Loucy (cell line): ENCODE measurements around the gene TMTC2.

Experiments
- H2AFZ ChIP-seq: fragments of 200-600 bp; sonication (generic); 2 replicates; pipeline ENCODE4 v1.6.0; 2016; ENCODE audit warnings: antibody characterized with exemption, mild to moderate bottlenecking, low read length, moderate library complexity
- H3F3A ChIP-seq: fragments of 200-600 bp; 2 replicates; pipeline ENCODE4 v1.6.0; 2016; ENCODE audit warnings: antibody characterized with exemption, low read depth, mild to moderate bottlenecking
- H3K27me3 ChIP-seq: fragments of 200-600 bp; sonication (generic); 2 replicates; pipeline ENCODE4 v1.6.1; 2014; ENCODE audit warnings: low read length, mild to moderate bottlenecking; ENCODE audit not compliant: insufficient read depth, poor library complexity, severe bottlenecking
- H3K36me3 ChIP-seq: fragments of 200-600 bp; sonication (generic); 2 replicates; pipeline ENCODE4 v1.6.1; 2016; ENCODE audit warnings: low read length; ENCODE audit not compliant: insufficient read depth
- H3K4me1 ChIP-seq: fragments of 200-600 bp; sonication (generic); 2 replicates; pipeline ENCODE4 v1.5.1; 2014; ENCODE audit warnings: low read length, mild to moderate bottlenecking; ENCODE audit not compliant: insufficient read depth, poor library complexity, severe bottlenecking
- H3K4me2 ChIP-seq: fragments of 200-600 bp; sonication (generic); 2 replicates; pipeline ENCODE4 v1.6.0; 2014; ENCODE audit warnings: antibody characterized with exemption, low read length, low read depth, mild to moderate bottlenecking; ENCODE audit not compliant: poor library complexity, severe bottlenecking
- H3K4me3 ChIP-seq: fragments of 200-600 bp; sonication (generic); 2 replicates; pipeline ENCODE4 v1.5.1; 2014; ENCODE audit warnings: low read length, mild to moderate bottlenecking, mixed read lengths; ENCODE audit not compliant: poor library complexity, severe bottlenecking
- H3K79me2 ChIP-seq: fragments of 200-600 bp; sonication (generic); 2 replicates; pipeline ENCODE4 v1.6.1; 2014; ENCODE audit warnings: low read length; ENCODE audit not compliant: insufficient read depth
- H3K9ac ChIP-seq: fragments of 200-600 bp; sonication (generic); 2 replicates; pipeline ENCODE4 v1.6.0; 2014; ENCODE audit warnings: mild to moderate bottlenecking, low read depth, low read length, moderate library complexity; ENCODE audit not compliant: poor library complexity, severe bottlenecking
- H3K9me2 ChIP-seq: fragments of 200-600 bp; sonication (generic); replicated peaks from 2 replicates; pipeline ENCODE4 v1.6.1; 2016; ENCODE audit warnings: low read depth, low read length, mixed read lengths
- H3K9me3 ChIP-seq: fragments of 200-600 bp; sonication (generic); 2 replicates; pipeline ENCODE4 v1.6.1; 2014; ENCODE audit warnings: mild to moderate bottlenecking, antibody characterized with exemption, low read length, low read depth; ENCODE audit not compliant: insufficient read depth
- H4K20me1 ChIP-seq: fragments of 200-600 bp; sonication (generic); 2 replicates; pipeline ENCODE4 v1.6.0; 2014; ENCODE audit warnings: antibody characterized with exemption, low read length, mild to moderate bottlenecking; ENCODE audit not compliant: insufficient read depth, poor library complexity, severe bottlenecking
- CTCF ChIP-seq: fragments of 200-600 bp; sonication (generic); conservative IDR thresholded peaks from 2 replicates; pipeline ENCODE4 v1.5.1; 2014; ENCODE audit warnings: mild to moderate bottlenecking, antibody characterized with exemption, low read length
- EZH2phosphoT487 ChIP-seq: fragments of 200-600 bp; IDR thresholded peaks from 2 replicates; pipeline ENCODE4 v1.6.1; 2018; ENCODE audit warnings: antibody characterized with exemption, mild to moderate bottlenecking, moderate library complexity, borderline replicate concordance

Gene TMTC2

DNA sequence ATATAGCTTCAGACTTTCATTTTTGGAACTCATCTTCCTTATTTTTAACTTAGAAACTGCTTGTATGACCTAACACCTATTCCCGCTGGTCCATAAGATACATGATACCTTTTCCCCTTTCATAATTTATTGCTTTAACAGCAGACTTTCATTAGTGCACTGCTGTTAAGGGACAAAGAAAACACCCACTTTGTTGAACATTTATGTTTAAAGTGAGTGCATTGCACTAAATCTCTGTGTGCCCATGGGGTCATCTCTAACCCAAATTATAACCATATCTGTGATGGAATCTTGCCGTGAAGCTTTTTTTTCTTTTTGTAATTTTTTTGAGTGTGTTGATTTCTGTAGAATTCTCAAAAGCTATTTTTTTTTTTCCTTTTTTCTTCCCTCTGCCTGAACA lies 261.8 kb downstream of the TMTC2 start:
- Histone ChIP-seq H4K20me1 (no peaks in the 10 kb centered on the region), H3F3A (no peaks in the 10 kb centered on the region), H3K9me3 (no peaks in the 10 kb centered on the region), H3K27me3 (no peaks in the 10 kb centered on the region), H3K4me3 (no peak overlapping the region), H3K36me3 (no peaks in the 10 kb centered on the region), H3K9me2 (no peaks in the 10 kb centered on the region), H2AFZ (no peak overlapping the region), H3K4me2 (no peak overlapping the region), H3K79me2 (no peaks in the 10 kb centered on the region), H3K4me1 (no peaks in the 10 kb centered on the region), H3K9ac (no peak overlapping the region)
- TF ChIP-seq EZH2phosphoT487: no peak

DNA sequence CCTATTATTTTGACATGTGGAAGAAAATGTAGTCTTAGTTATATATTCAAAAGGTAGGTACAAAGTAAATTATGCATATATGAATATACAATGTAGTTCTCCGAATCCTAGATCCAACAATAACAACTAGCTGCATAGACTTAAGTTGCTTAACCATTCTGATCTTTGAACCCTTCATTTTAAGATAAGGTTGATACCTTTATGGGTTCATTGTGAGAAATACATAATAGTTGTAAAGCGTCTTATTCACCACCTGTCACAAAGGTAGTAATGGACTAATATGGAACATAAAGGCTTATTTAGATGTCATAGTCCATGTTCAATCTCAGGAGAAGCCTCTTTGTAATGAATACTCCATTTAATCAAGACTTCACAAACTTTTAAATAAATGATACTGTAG lies 263.6 kb downstream of the TMTC2 start:
- no peaks in the 10 kb centered on the region for H3F3A ChIP-seq
- H3K9ac ChIP-seq: no peak overlapping the region
- TF ChIP-seq CTCF (no peak), EZH2phosphoT487 (no peak)
- H3K27me3 ChIP-seq: no peaks in the 10 kb centered on the region
- H3K4me2 ChIP-seq: no peak overlapping the region
- H3K9me3 ChIP-seq: no peaks in the 10 kb centered on the region
- no peaks in the 10 kb centered on the region for H3K79me2 ChIP-seq
- H3K4me1 ChIP-seq: no peaks in the 10 kb centered on the region
- H2AFZ ChIP-seq: no peak overlapping the region
- no peaks in the 10 kb centered on the region for H3K36me3 ChIP-seq
- H3K9me2 ChIP-seq: no peaks in the 10 kb centered on the region
- H3K4me3 ChIP-seq: no peak overlapping the region
- no peaks in the 10 kb centered on the region for H4K20me1 ChIP-seq

GRCh38 chr12:82952946-82953345 lies 266.2 kb downstream of the TMTC2 start:
- Histone ChIP-seq H2AFZ (no peak overlapping the region), H3K9me3 (no peaks in the 10 kb centered on the region), H4K20me1 (no peaks in the 10 kb centered on the region), H3K9ac (no peak overlapping the region), H3K79me2 (no peaks in the 10 kb centered on the region), H3K4me3 (no peak overlapping the region), H3K27me3 (no peaks in the 10 kb centered on the region), H3K4me1 (no peaks in the 10 kb centered on the region), H3F3A (no peaks in the 10 kb centered on the region), H3K4me2 (no peak overlapping the region), H3K36me3 (no peaks in the 10 kb centered on the region), H3K9me2 (no peaks in the 10 kb centered on the region)
- TF ChIP-seq EZH2phosphoT487 (no peak), CTCF (no peak)

GRCh38 chr12:82953397-82953796 lies 266.7 kb downstream of the TMTC2 start:
- no peaks in the 10 kb centered on the region for H3K36me3 ChIP-seq
- no peak overlapping the region for H3K4me3 ChIP-seq
- H3K27me3 ChIP-seq: no peaks in the 10 kb centered on the region
- H3F3A ChIP-seq: no peaks in the 10 kb centered on the region
- no peaks in the 10 kb centered on the region for H3K9me3 ChIP-seq
- no peaks in the 10 kb centered on the region for H3K79me2 ChIP-seq
- no peaks in the 10 kb centered on the region for H3K4me1 ChIP-seq
- no peak overlapping the region for H2AFZ ChIP-seq
- H3K4me2 ChIP-seq: no peak overlapping the region
- H3K9me2 ChIP-seq: no peaks in the 10 kb centered on the region
- TF ChIP-seq CTCF: no peak
- no peak for TF ChIP-seq EZH2phosphoT487
- no peaks in the 10 kb centered on the region for H4K20me1 ChIP-seq
- no peak overlapping the region for H3K9ac ChIP-seq
